HG03354 (cell line): ENCODE data around the gene NCOA3.

Experiments used
- ATAC-seq: cut with Tn5 transposase; IDR thresholded peaks from one replicate; pipeline ENCODE4 v1.9.1; 2021; ENCODE audit warnings: mild to moderate bottlenecking; ENCODE audit not compliant: unreplicated experiment, poor library complexity, severe bottlenecking

NCOA3 gene

DNA sequence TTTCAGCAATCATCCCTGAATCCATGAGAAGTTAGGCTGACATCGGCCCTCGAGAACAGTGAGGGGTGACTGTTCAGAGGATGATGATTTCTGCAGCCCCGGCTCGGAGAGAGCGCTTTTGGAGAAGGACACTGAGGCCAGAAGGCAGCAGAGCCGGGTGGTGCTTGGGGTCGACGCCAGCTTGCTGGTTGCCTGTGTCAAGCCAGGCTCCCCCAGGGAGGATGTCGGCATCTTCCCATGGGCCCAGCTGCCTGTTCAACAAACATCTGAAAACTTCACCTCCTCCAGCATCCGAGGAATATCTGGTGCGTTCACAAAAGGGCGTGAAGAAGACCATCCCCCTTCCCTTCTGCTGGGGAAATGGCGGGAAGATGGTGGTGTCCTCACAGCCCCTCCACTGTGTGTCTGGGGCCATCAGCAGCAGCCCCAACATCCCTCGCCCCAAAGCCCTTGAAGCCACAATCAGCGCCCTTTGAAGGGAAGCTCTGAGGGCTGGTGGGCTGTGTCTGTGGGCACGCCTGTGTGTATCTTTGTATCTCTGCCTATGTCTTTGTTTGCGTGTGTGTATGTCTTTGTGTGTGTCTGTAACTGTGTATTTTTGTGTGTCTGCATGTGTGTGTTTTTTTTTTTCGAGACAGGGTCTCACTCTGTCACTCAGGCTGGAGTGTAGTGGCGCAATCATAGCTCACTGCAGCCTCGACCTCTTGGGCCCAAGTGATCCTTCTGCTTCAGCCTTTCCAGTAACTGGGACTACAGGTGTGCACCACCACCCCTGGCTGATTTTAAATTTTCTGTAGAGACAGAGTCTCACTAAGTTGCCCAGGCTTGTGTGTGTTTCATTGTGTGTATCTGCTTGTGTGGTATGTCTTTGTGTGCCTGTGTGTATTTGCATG lies 185.7 kb downstream of the NCOA3 start:
- ATAC-seq: no peak

DNA sequence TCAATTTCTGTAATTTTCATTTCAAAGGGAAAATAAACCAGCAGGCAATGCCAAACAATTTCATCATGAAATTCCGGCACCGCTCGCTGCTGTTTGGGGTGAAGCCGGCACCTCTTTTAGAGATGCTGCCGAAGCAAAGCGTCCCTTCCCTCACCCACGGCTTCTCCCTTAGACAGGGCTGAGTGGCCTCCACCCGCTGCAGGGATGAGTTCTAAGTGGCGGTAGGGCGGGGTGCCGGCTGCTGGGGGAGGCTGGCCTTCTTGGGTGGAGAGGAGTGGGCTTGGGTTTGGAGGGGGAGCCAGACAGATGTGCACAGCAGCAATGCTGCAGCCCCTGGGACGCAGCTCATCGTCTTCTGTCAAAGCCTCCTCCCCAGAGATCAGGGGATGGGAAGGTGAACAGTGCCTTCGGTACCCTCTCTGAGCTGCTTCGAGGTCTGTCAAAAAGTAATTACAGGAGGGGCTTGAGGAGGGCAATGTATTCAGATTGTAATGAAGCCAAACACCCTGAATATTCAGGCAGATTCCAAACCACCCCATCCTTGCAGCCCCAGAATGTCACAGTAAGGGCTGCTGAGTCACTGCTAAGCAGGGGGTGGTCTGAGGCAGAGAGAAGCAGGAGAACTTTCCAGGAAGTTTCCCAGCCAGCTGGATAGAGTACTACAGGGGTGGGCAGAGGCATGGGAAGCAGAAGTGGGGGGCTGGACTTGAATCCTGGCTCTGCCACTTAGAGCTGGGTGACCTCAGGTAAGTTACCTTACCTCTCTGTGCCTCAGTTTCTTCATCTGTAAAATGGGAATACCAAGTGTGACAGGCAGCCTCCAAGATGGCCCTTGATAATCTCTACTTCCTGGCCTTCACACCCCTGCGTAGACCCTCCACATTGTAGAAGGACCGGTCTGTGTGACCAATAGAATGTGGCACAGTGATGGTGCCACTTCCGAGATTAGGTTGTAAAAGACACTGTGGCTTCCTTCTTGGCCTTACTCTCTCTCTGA lies 187.0 kb downstream of the NCOA3 start:
- no peak for ATAC-seq

DNA sequence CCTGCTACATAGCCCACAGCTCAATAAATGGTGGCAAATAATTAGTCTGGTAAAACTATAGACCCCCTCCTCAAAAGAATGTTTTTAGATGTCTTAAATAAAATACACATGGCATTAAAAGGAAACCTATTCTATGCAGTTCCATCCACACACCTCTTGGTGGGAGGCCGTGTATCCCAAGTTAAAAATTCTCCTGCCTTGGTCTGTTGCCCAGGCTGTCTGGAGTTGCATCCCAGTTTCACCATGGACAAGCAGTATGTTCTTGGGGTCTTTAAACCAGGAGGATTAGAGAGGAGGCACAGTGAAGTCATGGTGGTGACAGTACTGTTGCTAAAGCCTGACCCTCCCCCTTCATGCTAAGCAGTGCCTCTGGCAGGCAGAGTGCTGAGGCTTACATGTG lies 188.0 kb downstream of the NCOA3 start:
- no peak for ATAC-seq

DNA sequence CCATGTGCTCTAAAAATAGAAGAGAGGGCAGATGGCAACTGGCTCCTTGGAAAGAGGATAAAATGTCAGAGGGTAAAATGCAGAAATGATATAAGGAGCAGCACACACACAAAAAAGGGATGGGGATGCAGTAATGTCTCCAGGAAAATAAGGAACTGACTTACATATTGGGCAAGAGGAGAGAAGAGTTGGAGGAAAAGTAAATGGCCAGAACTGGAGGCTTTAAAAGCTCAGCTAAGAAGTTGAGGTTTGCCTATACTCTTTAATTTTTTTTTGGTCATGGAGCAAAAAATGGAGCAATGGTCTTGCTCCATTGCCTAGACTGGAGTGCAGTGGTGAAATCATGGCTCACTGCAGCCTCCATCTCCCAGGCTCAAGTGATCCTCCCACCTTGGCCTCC lies 189.9 kb downstream of the NCOA3 start:
- ATAC-seq: no peak

DNA sequence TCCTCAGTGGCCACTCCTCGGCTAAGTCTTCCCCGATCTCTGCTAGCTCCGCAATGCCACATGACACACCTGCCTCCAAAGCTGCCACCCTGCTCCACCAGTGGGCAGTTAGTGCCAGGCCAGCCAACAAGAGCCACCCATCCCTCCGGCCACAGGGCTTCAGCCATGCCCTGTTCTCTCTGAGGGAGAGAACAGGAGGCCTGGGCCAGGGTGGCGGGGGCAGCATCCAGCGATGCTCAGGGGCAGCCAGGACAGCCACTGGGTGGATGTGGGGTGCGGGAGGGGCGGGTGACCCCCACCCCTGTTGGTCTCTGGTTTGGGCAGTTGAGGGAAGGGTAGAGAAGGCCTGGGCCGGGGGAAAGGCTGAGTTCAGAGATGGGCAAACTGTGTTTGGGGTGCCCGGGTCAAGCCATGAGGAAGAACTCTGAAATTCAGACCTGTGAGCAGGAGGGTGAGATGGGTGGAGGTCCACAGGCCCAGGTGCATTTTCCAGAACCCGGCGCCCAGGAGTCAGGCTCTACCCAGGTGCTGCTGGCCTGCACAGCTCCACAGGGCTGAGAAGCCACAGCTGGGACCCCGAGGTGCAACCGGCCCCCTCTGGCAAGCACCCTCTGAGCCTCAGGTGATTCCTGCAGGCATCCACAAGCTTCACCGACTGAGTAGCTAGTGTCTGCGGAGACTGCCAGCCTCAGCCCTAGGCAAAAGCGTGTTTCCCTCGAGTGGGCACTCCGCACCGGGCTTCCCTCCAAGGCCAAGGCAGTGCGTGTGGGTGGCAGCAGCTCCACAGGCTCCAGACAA lies 192.5 kb downstream of the NCOA3 start:
- no peak for ATAC-seq

DNA sequence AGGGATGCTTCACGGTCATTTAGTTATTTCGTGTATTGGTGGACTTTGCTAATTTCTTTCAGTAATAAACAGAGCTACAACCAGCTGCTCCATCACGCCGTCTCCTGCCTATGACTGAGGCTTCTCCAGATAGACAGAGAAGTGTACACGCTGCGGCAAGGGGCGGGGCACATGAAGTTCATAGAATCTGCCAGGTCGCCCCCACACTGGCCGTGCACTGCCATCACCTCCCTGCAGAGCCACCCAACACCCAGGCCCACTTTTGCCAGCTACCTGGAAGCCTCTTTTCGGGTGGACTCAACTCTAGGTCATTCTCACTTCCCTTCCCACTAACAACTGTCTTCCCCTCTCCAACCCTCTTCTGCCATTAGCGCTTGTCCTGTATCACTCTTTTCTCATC lies 195.2 kb downstream of the NCOA3 start:
- ATAC-seq: no peak

DNA sequence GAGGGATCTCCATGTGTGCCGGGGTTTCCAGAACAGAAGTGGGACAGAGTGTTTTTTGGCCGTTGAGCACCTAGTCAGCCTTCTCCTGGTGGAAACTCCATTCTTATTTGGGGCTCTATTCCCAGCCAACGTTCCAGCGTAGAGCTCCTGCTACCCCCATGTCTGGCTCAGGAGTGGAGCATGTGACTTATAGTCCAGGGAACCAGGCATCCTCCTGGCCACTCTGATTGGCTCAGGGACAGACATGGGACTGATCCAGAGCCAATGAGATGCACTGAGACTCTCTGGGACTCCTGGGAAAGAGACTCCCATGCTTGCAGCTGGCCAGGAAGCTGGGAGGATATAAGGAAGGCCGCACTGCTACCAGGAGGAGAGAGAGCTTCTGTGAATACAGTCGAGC lies 196.5 kb downstream of the NCOA3 start:
- no peak for ATAC-seq

DNA sequence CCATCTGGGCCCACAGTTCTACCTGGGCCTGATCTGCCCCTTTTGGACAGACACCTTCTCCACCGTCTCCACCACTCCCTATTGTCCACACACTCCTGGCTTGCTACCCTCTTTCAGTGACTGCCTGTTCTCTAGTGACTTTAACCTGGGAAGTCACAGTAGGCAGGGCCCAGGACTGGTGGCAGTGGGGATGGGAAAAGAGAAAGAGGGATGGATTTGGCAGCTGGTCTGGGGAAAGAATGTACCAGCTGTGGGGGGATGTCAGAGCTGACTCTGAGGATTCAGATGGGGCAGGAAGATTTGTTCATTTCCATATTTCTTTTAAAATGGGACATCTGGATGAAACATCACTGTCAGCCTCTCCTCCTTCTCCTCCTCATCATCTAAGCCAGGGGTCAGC lies 198.1 kb downstream of the NCOA3 start:
- ATAC-seq: no peak

DNA sequence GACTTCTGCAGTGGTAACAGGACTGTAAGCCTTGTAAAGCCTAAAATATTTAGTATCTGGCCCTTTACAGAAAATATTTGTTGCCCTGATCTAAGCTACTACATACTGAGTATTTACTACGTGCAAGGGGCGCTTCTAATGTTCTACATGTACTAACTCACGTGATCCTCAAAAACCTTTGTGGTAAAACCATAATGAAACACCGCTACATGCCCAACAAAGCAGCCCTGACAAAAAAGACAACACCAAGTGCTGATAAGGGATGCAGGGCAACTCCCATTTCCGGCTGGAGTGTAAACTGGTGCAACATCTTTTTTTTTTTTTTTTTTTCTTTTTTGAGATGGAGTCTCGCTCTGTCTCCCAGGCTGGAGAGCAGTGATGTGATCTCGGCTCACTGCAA lies 198.6 kb downstream of the NCOA3 start:
- no peak for ATAC-seq

DNA sequence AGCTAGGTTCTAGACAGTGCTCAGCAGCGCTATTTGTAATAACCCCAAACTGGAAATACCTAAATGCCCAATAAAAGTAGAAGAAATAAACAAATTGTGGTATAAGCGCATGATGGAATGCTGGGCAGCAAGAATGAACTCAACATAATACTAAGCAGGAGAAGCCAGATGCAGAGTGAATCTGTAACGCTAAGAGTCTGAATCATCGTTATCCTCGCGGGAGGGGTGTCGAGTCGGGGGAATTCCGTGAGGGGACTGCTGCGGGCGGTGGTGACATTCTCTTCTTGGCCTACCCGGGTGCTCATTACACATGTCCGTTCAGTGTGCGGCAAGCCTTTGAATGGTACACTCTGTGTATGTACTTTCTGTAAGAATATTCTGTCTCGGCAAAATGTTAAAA lies 199.9 kb downstream of the NCOA3 start:
- no peak for ATAC-seq

DNA sequence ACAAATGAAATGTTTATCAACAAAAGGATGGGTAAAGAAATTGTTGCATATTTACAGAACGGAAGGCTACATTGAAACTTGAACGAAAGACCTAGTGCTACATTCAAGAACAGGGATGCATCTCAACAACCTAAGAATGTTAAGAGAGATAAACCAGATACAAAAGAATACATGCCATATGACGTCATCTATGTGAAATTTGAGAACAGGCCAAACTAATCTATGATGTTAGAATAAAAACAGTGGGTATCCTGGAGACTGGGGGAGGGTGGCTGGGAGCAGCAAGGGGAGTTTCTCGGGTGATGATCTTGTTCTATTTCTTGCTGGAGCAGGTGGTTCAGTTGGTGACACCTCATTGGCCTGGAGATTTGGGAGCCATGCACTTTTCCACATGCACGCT lies 202.1 kb downstream of the NCOA3 start:
- no peak for ATAC-seq

DNA sequence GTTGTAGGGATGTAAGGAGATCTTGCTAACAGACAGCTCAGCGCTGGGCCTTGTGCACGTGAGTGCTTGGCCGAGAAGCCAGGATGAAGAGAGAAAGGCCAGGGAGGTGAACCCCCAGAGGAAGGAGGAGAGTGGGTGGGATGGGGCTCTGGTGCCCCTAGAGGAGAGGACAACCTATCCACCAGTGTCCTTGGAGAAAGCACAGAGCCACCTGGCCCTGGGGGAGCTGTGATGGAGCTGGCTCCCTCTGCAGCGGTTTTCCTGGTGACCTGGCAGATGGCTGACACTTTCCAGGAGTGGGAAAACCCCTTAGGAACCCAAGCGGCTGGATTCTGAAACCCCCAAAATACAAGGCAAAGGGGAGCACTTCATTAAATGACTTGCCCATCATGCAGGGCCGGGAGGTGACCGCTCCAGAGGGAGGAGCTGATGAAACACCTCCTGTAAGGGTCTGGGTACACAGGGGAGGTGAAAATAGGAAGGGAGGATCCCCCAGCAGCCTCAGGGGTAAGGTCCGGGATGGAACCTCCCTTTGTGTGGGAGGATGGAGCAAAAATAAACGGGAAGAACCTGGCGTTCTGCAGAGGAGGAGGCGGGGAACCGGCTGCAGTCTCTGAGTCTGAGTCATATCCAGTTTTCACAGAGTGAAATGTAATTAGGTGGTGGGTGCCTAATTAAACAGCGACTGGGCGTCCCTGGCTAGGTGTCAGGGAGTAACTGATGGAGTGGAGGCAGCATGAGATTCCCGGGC lies 203.2 kb downstream of the NCOA3 start:
- no peak for ATAC-seq

DNA sequence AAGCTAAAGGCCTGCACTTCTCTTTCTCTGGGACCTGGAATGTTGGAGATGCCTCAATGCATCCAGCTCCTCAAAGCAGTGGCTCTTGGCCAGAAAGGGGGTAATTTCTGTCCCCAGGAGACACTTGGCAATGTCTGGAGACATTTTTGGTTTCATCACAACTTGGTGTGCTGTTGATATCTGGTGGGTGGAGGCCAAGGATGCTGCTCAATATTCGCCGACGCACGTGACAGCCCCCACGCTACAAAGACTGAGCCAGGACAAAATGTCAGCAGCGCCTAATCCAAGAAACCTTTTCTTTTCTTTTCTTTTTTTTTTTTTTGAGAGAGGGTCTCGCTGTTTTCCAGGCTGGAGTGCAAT lies 203.8 kb downstream of the NCOA3 start:
- no peak for ATAC-seq

DNA sequence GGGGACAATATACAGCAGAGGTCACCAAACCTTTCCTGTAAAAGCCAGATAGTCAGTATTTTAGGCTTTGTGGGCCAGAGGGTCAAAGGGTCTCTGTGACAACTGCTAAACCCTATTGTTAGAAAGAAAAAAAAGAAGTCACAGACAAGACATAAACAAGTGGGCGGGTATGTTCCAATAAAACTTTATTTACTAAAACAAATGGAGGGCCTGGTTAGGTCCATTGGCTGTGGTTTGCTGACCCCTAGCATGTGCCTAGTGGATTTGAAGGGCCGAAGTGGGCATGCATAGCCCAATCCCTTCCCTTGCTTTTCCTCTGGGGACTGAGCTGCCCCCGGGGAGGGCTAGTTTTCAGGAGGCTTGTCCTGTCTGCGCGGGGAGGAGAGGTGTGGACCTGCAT lies 204.7 kb downstream of the NCOA3 start:
- no peak for ATAC-seq
